Activated CD4-positive, alpha-beta T cell treated with anti-CD3 and anti-CD28 coated beads, Interleukin-2, amount 50 U/mL, for 48 hours (primary cell): ENCODE data around the gene TNS3.
"Not testable (repeated sequence)": the region's sequence is repeated elsewhere in the genome, so short reads cannot be mapped to it uniquely, and the experiment has no call there.

ENCODE experiments used
- DNase-seq, 2 experiments: peaks; one replicate each; pipeline ENCODE4 v3.0.0-alpha.2; 2020

TNS3 gene

DNA sequence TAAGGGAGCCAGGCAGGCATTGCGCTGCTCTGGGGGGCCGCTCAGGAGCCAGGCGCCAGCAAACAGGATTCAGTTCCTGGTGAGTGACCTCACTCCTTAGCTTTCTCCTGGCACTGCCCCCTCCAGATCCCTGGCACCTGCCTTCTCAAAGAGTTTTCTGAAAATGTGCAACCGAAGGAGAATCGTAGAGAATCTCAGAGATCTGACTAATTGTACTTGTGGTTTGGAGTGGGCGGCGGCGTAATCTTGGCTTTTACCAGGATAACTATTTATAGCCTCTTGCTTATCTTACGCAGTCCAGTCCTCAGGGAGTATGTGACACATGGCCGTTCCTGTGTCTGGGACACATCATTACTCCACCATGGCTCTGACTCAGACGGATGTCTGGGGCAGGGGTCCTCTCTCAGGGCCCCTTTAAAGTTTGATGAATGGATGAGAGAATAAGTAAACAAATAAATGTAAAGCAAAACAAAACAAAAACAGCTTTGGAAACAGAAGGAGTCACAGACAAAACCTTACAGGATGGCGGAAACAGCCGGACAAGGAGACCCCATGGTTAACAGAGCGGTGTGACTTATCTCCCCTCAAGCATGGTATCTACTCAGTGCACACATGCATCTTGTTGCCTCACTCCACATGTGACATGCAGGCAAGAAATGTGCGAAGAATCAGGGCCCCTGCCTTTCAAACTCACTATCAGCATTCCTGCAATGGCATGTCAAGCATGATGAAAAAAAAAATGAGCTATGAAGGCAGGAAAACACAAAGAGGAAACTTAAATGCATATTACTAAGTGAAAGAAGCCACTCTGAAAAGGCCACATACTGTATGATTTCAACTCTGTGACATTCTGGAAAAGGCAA is 99.7 kb downstream of the TNS3 start:
- DNase-seq: peak; percentile 12 to 33

DNA sequence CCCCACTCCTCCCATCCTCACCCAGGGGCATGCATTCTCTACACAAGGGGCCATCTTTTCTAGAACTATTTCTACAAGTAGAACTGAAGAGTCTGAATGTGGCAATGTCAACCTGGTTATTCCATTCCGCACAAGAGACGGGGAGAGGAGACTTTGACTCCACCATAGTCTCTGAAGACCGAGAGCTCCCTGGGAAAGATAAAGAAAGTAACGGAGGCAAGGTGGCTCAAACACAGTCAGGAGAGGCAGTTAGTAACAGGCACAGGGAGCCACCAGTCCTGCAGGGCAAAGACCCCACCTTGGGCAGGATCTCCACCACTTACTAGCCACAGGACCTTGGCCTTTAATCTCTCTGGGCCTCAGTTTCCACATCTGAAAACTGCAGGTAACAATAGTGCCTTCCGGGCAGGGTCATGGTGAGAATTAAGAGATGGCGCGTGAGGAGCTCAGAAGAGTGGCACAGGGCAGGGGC is 100.3 kb downstream of the TNS3 start:
- no peak for DNase-seq

GRCh38 chr7:47480576-47481538 is 101.1 kb downstream of the TNS3 start:
- no peak for DNase-seq

- no peak for DNase-seq
Observed at GRCh38 chr7:47479821-47480575, 101.9 kb downstream of the TNS3 start.

GRCh38 chr7:47478926-47479711 is 102.8 kb downstream of the TNS3 start:
- DNase-seq: no peak

DNA sequence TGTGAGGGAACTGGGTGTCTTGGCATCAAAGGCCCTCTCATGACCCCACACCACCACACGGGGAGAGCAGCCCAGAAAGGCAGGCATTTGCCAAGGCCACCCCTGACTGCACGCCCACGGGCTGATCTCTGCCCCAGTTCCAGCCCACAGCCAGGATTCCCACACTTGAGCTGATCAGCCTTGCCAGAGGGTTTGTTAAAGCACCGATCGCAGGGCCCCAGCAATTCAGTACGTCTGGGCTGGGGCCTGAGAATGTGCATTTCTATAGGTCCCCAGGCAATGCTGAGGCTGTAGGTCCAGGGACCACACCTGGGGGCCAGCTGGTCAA is 103.9 kb downstream of the TNS3 start:
- no peak for DNase-seq

DNA sequence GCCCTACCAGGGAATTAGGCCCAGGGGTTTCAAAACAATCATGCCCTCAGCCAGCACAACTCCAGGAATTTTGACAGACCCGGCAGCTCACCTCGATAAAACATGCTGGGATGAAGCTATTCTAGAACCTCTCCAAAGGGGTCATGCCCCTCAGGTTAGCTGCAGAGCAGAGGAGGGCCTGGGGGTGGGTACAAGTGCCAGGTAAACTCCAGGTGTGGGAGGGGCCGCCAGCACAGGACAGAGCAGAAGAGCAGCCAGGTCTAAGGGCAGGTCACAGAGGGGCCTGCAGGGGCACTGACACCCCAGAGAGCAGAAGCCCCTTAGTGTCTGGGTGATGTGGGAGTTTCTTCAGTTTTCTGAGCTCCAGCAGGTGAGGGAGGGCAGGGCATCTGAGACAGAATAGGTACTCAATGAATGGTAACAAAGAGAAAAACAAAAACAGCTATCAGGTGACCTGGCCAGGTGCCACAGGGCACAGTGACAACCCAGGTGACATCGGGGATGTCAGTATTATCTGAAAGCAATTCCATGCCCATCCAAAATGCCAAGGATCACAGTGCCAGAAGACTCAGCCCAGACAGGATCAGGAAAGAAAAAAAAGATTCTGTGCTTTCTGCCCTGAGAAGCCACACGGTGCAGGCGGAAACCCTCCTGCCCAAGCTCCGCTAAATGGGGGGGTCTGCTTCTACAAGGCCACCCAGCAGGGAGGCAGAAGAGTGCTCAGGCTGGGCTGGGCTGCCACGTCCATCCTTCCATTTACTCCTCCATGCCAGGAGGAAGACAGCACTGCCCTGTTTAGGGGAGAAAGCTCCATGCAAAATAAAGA is 104.5 kb downstream of the TNS3 start:
- DNase-seq: no peak

DNA sequence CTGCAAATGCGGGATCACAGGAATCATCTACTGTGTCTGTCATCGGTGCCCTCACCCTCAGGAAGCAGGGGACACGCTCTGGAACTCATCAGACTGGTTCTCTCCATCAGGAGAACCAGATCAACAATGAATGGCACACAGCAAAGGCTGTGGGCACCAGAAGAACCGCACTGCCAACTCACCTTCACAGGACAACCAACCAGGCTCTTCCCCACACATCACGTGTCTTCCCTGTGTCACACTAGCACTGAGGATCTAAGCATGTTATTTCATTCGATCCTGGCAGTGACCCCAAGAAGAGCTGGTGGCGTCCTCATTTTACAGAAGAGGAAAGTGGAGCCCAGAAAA is 106.1 kb downstream of the TNS3 start:
- no peak for DNase-seq

- DNase-seq: peak in 1 of 2 experiments; percentile 10
Observed at GRCh38 chr7:47474937-47475879, 106.7 kb downstream of the TNS3 start.

- DNase-seq: no peak
Observed at GRCh38 chr7:47474211-47474936, 107.5 kb downstream of the TNS3 start.

DNA sequence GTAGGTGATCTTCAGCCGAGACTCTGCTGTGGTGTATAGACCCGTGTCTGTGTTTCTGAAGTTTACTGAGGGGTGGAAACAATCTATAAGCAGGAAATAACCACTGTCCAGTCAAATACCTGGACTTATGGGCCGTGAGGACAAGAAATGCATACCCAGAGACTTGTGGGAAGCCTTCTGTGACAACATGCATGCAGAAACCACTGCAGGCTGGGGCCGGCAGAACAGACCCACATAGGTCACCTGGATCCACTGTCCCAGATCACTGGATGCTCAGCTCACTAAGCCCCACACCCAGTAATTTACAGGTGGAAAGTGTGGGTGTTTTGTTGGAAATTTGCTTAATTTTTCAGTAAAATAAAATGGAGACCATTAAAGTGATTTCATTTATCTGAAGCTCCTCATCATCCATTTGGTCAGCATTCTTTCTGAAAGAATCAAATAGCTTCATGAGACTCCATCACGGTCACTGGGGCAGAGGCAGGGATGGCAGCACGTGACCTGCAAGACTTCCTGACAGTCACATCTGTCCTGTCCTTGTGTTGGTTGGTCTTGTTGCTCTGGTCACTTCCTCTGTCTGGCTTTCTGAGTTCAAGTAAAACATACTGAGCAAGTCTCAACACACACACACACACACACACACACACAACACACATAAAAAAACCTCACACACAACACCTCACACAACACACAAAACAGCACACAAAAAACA is 108.3 kb downstream of the TNS3 start:
- DNase-seq: no peak

- DNase-seq: no peak
Observed at GRCh38 chr7:47472444-47473157, 109.3 kb downstream of the TNS3 start.

GRCh38 chr7:47471831-47472230 is 110.1 kb downstream of the TNS3 start:
- DNase-seq: no peak

DNA sequence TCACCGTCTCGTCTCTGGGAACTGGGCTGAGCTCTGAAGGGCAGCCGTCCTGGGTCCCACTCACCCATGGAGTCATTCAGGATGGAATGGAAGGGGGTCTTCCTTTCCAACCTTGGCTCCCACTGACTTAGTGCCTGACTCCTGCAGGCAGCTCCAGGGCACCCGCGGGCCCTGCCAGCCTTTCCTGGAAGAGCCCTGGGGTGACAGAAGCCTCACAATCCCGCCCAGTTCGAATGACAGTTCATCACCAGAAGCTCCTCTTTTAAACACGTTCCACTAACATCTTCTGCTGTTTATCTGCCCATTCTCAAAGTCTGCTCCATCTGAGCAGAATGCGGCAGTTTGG is 110.6 kb downstream of the TNS3 start:
- DNase-seq: no peak

GRCh38 chr7:47470567-47471357 is 111.1 kb downstream of the TNS3 start:
- no peak for DNase-seq

- DNase-seq: not testable (repeated sequence)
Observed at GRCh38 chr7:47469846-47470245, 112.1 kb downstream of the TNS3 start.

DNA sequence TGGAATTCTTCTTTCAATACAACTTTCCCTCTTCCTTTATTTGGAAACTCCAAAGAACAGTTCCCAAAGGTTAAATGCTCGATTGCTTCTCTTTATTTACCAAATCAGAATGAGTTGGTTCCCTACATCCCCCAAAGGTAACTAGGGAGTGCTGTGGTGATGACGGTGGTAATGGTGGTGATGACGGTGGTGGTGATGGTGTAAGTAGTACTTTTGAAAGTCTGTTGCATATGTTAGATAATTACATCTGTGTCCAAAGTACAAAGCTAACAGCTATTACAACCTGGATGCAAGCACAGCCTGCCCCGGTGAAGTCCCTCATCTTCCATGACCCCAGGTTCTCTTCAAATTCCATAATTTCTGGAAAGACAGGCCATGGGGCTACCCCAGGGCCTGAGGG is 115.1 kb downstream of the TNS3 start:
- DNase-seq: no peak
